H9 (cell line): Measurements from ENCODE around the gene KCNMB2. TPM values are rescaled to one million over a fixed set of nuclear protein-coding genes. Genes with fewer than 3 reads are reported as not detected.
A peak's percentile ranks its signal among the peaks of the same experiment; 100 is the strongest.

Experiments
- DNase-seq: peaks from one replicate; pipeline ENCODE4 v3.0.0-alpha.2; 2017
- H2AFZ ChIP-seq: one replicate; pipeline ENCODE4 v1.6.1; 2013; ENCODE audit warnings: mild to moderate bottlenecking, low read length, control low read depth, moderate library complexity
- H2AK5ac ChIP-seq: 2 replicates; pipeline ENCODE4 v1.6.1; 2013; ENCODE audit warnings: low read length, control low read depth, mixed read lengths; ENCODE audit not compliant: insufficient read length
- H2BK120ac ChIP-seq: one replicate; pipeline ENCODE4 v1.6.1; 2013; ENCODE audit warnings: low read depth, mild to moderate bottlenecking, low read length, control low read depth, inconsistent platforms; ENCODE audit not compliant: poor library complexity, severe bottlenecking
- H2BK12ac ChIP-seq: 2 replicates; pipeline ENCODE4 v1.6.1; 2013; ENCODE audit warnings: low read length, control low read depth, mixed read lengths, low read depth; ENCODE audit not compliant: insufficient read length
- H2BK15ac ChIP-seq: 2 replicates; pipeline ENCODE4 v1.6.1; 2013; ENCODE audit warnings: low read depth, low read length, control low read depth
- H2BK20ac ChIP-seq: one replicate; pipeline ENCODE4 v1.6.1; 2013; ENCODE audit warnings: low read depth, mild to moderate bottlenecking, low read length, control low read depth, inconsistent platforms; ENCODE audit not compliant: poor library complexity, severe bottlenecking
- H2BK5ac ChIP-seq: 2 replicates; pipeline ENCODE4 v1.6.1; 2013; ENCODE audit warnings: low read length, control low read depth, mixed read lengths; ENCODE audit not compliant: insufficient read length
- H3K14ac ChIP-seq: 2 replicates; pipeline ENCODE4 v1.6.1; 2013; ENCODE audit warnings: low read length, control low read depth; ENCODE audit not compliant: insufficient read depth
- H3K18ac ChIP-seq: 2 replicates; pipeline ENCODE4 v1.6.1; 2013; ENCODE audit warnings: low read depth, mild to moderate bottlenecking, mixed read lengths, low read length, control low read depth; ENCODE audit not compliant: insufficient read length
- H3K23ac ChIP-seq: 2 replicates; pipeline ENCODE4 v1.6.1; 2013; ENCODE audit warnings: low read length, control low read depth, mixed read lengths, low read depth; ENCODE audit not compliant: insufficient read length
- H3K23me2 ChIP-seq: 2 replicates; pipeline ENCODE4 v1.6.1; 2013; ENCODE audit warnings: low read depth, mild to moderate bottlenecking, mixed read lengths, low read length, control low read depth; ENCODE audit not compliant: insufficient read length, poor library complexity, severe bottlenecking
- H3K27ac ChIP-seq: 2 replicates; pipeline ENCODE4 v1.5.1; 2013; ENCODE audit warnings: low read length, control low read depth, mixed read lengths, low read depth; ENCODE audit not compliant: insufficient read length
- H3K27me3 ChIP-seq: 2 replicates; pipeline ENCODE4 v1.6.1; 2013; ENCODE audit warnings: low read length, control low read depth, inconsistent platforms; ENCODE audit not compliant: insufficient read depth
- H3K4ac ChIP-seq: 2 replicates; pipeline ENCODE4 v1.6.1; 2013; ENCODE audit warnings: low read depth, mild to moderate bottlenecking, control low read depth, inconsistent platforms, low read length, moderate library complexity
- H3K4me1 ChIP-seq: 2 replicates; pipeline ENCODE4 v1.6.1; 2013; ENCODE audit warnings: low read length, control low read depth, inconsistent platforms; ENCODE audit not compliant: insufficient read depth
- H3K4me2 ChIP-seq: 2 replicates; pipeline ENCODE4 v1.6.1; 2013; ENCODE audit warnings: low read length, control low read depth, mixed read lengths; ENCODE audit not compliant: insufficient read length, insufficient read depth
- H3K56ac ChIP-seq: 2 replicates; pipeline ENCODE4 v1.6.1; 2013; ENCODE audit warnings: low read depth, mild to moderate bottlenecking, mixed read lengths, low read length, control low read depth; ENCODE audit not compliant: insufficient read length
- H3K79me1 ChIP-seq: 2 replicates; pipeline ENCODE4 v1.6.1; 2013; ENCODE audit warnings: low read depth, mild to moderate bottlenecking, moderate library complexity, low read length, control low read depth, inconsistent platforms; ENCODE audit not compliant: insufficient read depth, poor library complexity, severe bottlenecking
- H3K79me2 ChIP-seq: 2 replicates; pipeline ENCODE4 v1.6.1; 2013; ENCODE audit warnings: low read length, control low read depth, inconsistent platforms; ENCODE audit not compliant: insufficient read depth
- H3K9ac ChIP-seq: 2 replicates; pipeline ENCODE4 v1.6.1; 2013; ENCODE audit warnings: low read length, control low read depth, mixed read lengths; ENCODE audit not compliant: insufficient read length; ENCODE audit errors: extremely low read depth
- H3K9me3 ChIP-seq: one replicate; pipeline ENCODE4 v1.6.1; 2013; ENCODE audit warnings: low read depth, low read length, inconsistent platforms; ENCODE audit not compliant: control insufficient read depth
- H3T11ph ChIP-seq: one replicate; pipeline ENCODE4 v1.6.1; 2013; ENCODE audit warnings: mild to moderate bottlenecking, low read length, control low read depth, inconsistent platforms
- H4K20me1 ChIP-seq: one replicate; pipeline ENCODE4 v1.6.1; 2013; ENCODE audit not compliant: control insufficient read depth, insufficient read length, insufficient read depth
- H4K5ac ChIP-seq: 2 replicates; pipeline ENCODE4 v1.6.1; 2013; ENCODE audit warnings: low read depth, mild to moderate bottlenecking, mixed read lengths, low read length, control low read depth; ENCODE audit not compliant: insufficient read length
- H4K8ac ChIP-seq: replicated peaks from 2 replicates; pipeline ENCODE4 v1.6.1; 2013; ENCODE audit warnings: low read length, control low read depth, mixed read lengths, low read depth; ENCODE audit not compliant: insufficient read length
- H4K91ac ChIP-seq: 2 replicates; pipeline ENCODE4 v1.6.1; 2013; ENCODE audit warnings: low read depth, mild to moderate bottlenecking, moderate library complexity, mixed read lengths, low read length, control low read depth; ENCODE audit not compliant: insufficient read length
- H3K27ac Mint-ChIP-seq, 3 experiments: 2 replicates in 2 of 3; 3 replicates in 1 of 3; pipeline ENCODE4 v1.8.0; 2020 to 2021; ENCODE audit warnings: mixed read lengths in 3 of 3, mild to moderate bottlenecking in 1 of 3, moderate library complexity in 1 of 3
- H3K27me3 Mint-ChIP-seq: 2 replicates; pipeline ENCODE4 v1.8.0; 2021; ENCODE audit warnings: low read depth, mild to moderate bottlenecking, moderate library complexity, mixed read lengths
- H3K36me3 Mint-ChIP-seq, 3 experiments: 2 replicates in 2 of 3; 3 replicates in 1 of 3; pipeline ENCODE4 v1.8.0; 2020 to 2021; ENCODE audit warnings: low read depth in 3 of 3, mixed read lengths in 3 of 3; ENCODE audit not compliant: insufficient read depth in 1 of 3
- H3K4me1 Mint-ChIP-seq, 2 experiments: 2 replicates each; pipeline ENCODE4 v1.8.0; 2020; ENCODE audit warnings: mixed read lengths in 2 of 2
- H3K4me3 Mint-ChIP-seq, 2 experiments: 2 replicates in 1 of 2; 3 replicates in 1 of 2; pipeline ENCODE4 v1.8.0; 2020 to 2021; ENCODE audit warnings: mild to moderate bottlenecking in 2 of 2, mixed read lengths in 2 of 2, moderate library complexity in 1 of 2
- H3K9me3 Mint-ChIP-seq, 2 experiments: 2 replicates in 1 of 2; 3 replicates in 1 of 2; pipeline ENCODE4 v1.8.0; 2020; ENCODE audit warnings: mild to moderate bottlenecking in 2 of 2, mixed read lengths in 2 of 2, moderate library complexity in 1 of 2
- CTCF ChIP-seq: fragments of 200-600 bp; sonication (generic); conservative IDR thresholded peaks from 3 replicates; pipeline ENCODE4 v1.8.0; 2021; ENCODE audit warnings: antibody characterized with exemption, mild to moderate bottlenecking
- WGBS: extraction: QIAGEN DNeasy Blood & Tissue Kit; methylation state at CpG from one replicate; pipeline ENCODE4 v1.1.7; 2013; ENCODE audit warnings: missing lambda C conversion rate, low lambda C conversion rate, mixed read lengths; ENCODE audit not compliant: insufficient read length; ENCODE audit errors: extremely low coverage; 5-methylcytosine and 5-hydroxymethylcytosine counted together
- total RNA-seq: library from RNA; stranded (reverse); gene quantifications from 2 replicates; pipeline ENCODE4 v1.2.1, GENCODE V29; 2021

Gene KCNMB2
- total RNA-seq, 1 experiment from 2014 or later, result not detected

DNA sequence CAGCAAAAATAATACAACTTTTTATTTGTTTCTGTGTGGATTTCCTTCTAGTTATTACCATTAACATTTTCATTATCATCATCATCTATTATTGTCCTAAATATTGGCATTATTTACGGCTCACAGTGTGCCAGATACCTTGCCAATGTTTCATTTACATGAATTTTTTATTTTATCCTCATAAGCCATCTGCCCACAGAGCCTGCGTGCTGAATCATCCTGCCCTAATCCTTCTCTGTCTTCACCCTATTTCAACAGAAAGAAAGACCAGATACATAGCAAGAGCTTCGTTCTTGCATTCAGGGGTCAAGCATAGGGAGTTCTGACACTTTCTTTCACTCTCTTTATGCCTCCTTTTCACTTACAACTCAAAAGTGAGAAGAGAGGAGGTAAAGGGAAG, 82.0 kb downstream of the KCNMB2 start:
- no peak for DNase-seq
- no peak overlapping the region for H2BK120ac ChIP-seq
- no peak overlapping the region for H4K91ac ChIP-seq
- no peak overlapping the region for H3K9ac ChIP-seq
- H3K27me3 ChIP-seq, result no peaks in the 10 kb centered on the region
- H3K4me2 ChIP-seq, result no peak overlapping the region
- Mint-ChIP-seq H3K9me3 (no peaks in the 10 kb centered on the region), H3K27ac (0 out of 7 replicates have a peak overlapping the region, but pooled peaks of 1 of the 3 experiments have one; percentile 48), H3K27me3 (no peaks in the 10 kb centered on the region), H3K36me3 (no peaks in the 10 kb centered on the region), H3K4me1 (peaks cover 5 to 9% of the 10 kb centered on the region in 2 experiments; a peak in 3 of 4 replicates), H3K4me3 (no peak overlapping the region)
- H3K27ac ChIP-seq, result no peak overlapping the region
- WGBS, result no CpG with 5 or more reads among the region's 3 CpGs
- no peaks in the 10 kb centered on the region for H3K79me1 ChIP-seq
- no peaks in the 10 kb centered on the region for H3K23me2 ChIP-seq
- no peaks in the 10 kb centered on the region for H4K20me1 ChIP-seq
- no peak overlapping the region for H3T11ph ChIP-seq
- H2BK5ac ChIP-seq, result no peak overlapping the region
- H3K14ac ChIP-seq, result no peak overlapping the region
- no peak overlapping the region for H2AFZ ChIP-seq
- no peak overlapping the region for H3K56ac ChIP-seq
- TF ChIP-seq CTCF, result no peak
- no peak overlapping the region for H2AK5ac ChIP-seq
- H4K8ac ChIP-seq, result no peak overlapping the region
- no peak overlapping the region for H2BK15ac ChIP-seq
- no peaks in the 10 kb centered on the region for H3K9me3 ChIP-seq
- H3K4me1 ChIP-seq, result no peaks in the 10 kb centered on the region
- no peak overlapping the region for H2BK20ac ChIP-seq
- H2BK12ac ChIP-seq, result no peak overlapping the region
- no peak overlapping the region for H4K5ac ChIP-seq
- no peak overlapping the region for H3K18ac ChIP-seq
- H3K4ac ChIP-seq, result no peak overlapping the region
- no peaks in the 10 kb centered on the region for H3K79me2 ChIP-seq
- H3K23ac ChIP-seq, result no peak overlapping the region
